H9 (cell line): ENCODE measurements around the gene IGLL1. TPM values are rescaled to one million over a fixed set of nuclear protein-coding genes. Genes with fewer than 3 reads are reported as not detected.
"Not testable (repeated sequence)": the region's sequence is repeated elsewhere in the genome, so short reads cannot be mapped to it uniquely, and the experiment has no call there.

Experiments used
- DNase-seq: peaks from one replicate; pipeline ENCODE4 v3.0.0-alpha.2; 2017
- H2AFZ ChIP-seq: one replicate; pipeline ENCODE4 v1.6.1; 2013; ENCODE audit warnings: mild to moderate bottlenecking, low read length, control low read depth, moderate library complexity
- H2AK5ac ChIP-seq: 2 replicates; pipeline ENCODE4 v1.6.1; 2013; ENCODE audit warnings: low read length, control low read depth, mixed read lengths; ENCODE audit not compliant: insufficient read length
- H2BK120ac ChIP-seq: one replicate; pipeline ENCODE4 v1.6.1; 2013; ENCODE audit warnings: low read depth, mild to moderate bottlenecking, low read length, control low read depth, inconsistent platforms; ENCODE audit not compliant: poor library complexity, severe bottlenecking
- H2BK12ac ChIP-seq: 2 replicates; pipeline ENCODE4 v1.6.1; 2013; ENCODE audit warnings: low read length, control low read depth, mixed read lengths, low read depth; ENCODE audit not compliant: insufficient read length
- H2BK15ac ChIP-seq: 2 replicates; pipeline ENCODE4 v1.6.1; 2013; ENCODE audit warnings: low read depth, low read length, control low read depth
- H2BK20ac ChIP-seq: one replicate; pipeline ENCODE4 v1.6.1; 2013; ENCODE audit warnings: low read depth, mild to moderate bottlenecking, low read length, control low read depth, inconsistent platforms; ENCODE audit not compliant: poor library complexity, severe bottlenecking
- H2BK5ac ChIP-seq: 2 replicates; pipeline ENCODE4 v1.6.1; 2013; ENCODE audit warnings: low read length, control low read depth, mixed read lengths; ENCODE audit not compliant: insufficient read length
- H3K14ac ChIP-seq: 2 replicates; pipeline ENCODE4 v1.6.1; 2013; ENCODE audit warnings: low read length, control low read depth; ENCODE audit not compliant: insufficient read depth
- H3K18ac ChIP-seq: 2 replicates; pipeline ENCODE4 v1.6.1; 2013; ENCODE audit warnings: low read depth, mild to moderate bottlenecking, mixed read lengths, low read length, control low read depth; ENCODE audit not compliant: insufficient read length
- H3K23ac ChIP-seq: 2 replicates; pipeline ENCODE4 v1.6.1; 2013; ENCODE audit warnings: low read length, control low read depth, mixed read lengths, low read depth; ENCODE audit not compliant: insufficient read length
- H3K23me2 ChIP-seq: 2 replicates; pipeline ENCODE4 v1.6.1; 2013; ENCODE audit warnings: low read depth, mild to moderate bottlenecking, mixed read lengths, low read length, control low read depth; ENCODE audit not compliant: insufficient read length, poor library complexity, severe bottlenecking
- H3K27ac ChIP-seq: 2 replicates; pipeline ENCODE4 v1.5.1; 2013; ENCODE audit warnings: low read length, control low read depth, mixed read lengths, low read depth; ENCODE audit not compliant: insufficient read length
- H3K27me3 ChIP-seq: 2 replicates; pipeline ENCODE4 v1.6.1; 2013; ENCODE audit warnings: low read length, control low read depth, inconsistent platforms; ENCODE audit not compliant: insufficient read depth
- H3K4ac ChIP-seq: 2 replicates; pipeline ENCODE4 v1.6.1; 2013; ENCODE audit warnings: low read depth, mild to moderate bottlenecking, control low read depth, inconsistent platforms, low read length, moderate library complexity
- H3K4me1 ChIP-seq: 2 replicates; pipeline ENCODE4 v1.6.1; 2013; ENCODE audit warnings: low read length, control low read depth, inconsistent platforms; ENCODE audit not compliant: insufficient read depth
- H3K4me2 ChIP-seq: 2 replicates; pipeline ENCODE4 v1.6.1; 2013; ENCODE audit warnings: low read length, control low read depth, mixed read lengths; ENCODE audit not compliant: insufficient read length, insufficient read depth
- H3K56ac ChIP-seq: 2 replicates; pipeline ENCODE4 v1.6.1; 2013; ENCODE audit warnings: low read depth, mild to moderate bottlenecking, mixed read lengths, low read length, control low read depth; ENCODE audit not compliant: insufficient read length
- H3K79me1 ChIP-seq: 2 replicates; pipeline ENCODE4 v1.6.1; 2013; ENCODE audit warnings: low read depth, mild to moderate bottlenecking, moderate library complexity, low read length, control low read depth, inconsistent platforms; ENCODE audit not compliant: insufficient read depth, poor library complexity, severe bottlenecking
- H3K79me2 ChIP-seq: 2 replicates; pipeline ENCODE4 v1.6.1; 2013; ENCODE audit warnings: low read length, control low read depth, inconsistent platforms; ENCODE audit not compliant: insufficient read depth
- H3K9ac ChIP-seq: 2 replicates; pipeline ENCODE4 v1.6.1; 2013; ENCODE audit warnings: low read length, control low read depth, mixed read lengths; ENCODE audit not compliant: insufficient read length; ENCODE audit errors: extremely low read depth
- H3K9me3 ChIP-seq: one replicate; pipeline ENCODE4 v1.6.1; 2013; ENCODE audit warnings: low read depth, low read length, inconsistent platforms; ENCODE audit not compliant: control insufficient read depth
- H3T11ph ChIP-seq: one replicate; pipeline ENCODE4 v1.6.1; 2013; ENCODE audit warnings: mild to moderate bottlenecking, low read length, control low read depth, inconsistent platforms
- H4K20me1 ChIP-seq: one replicate; pipeline ENCODE4 v1.6.1; 2013; ENCODE audit not compliant: control insufficient read depth, insufficient read length, insufficient read depth
- H4K5ac ChIP-seq: 2 replicates; pipeline ENCODE4 v1.6.1; 2013; ENCODE audit warnings: low read depth, mild to moderate bottlenecking, mixed read lengths, low read length, control low read depth; ENCODE audit not compliant: insufficient read length
- H4K8ac ChIP-seq: replicated peaks from 2 replicates; pipeline ENCODE4 v1.6.1; 2013; ENCODE audit warnings: low read length, control low read depth, mixed read lengths, low read depth; ENCODE audit not compliant: insufficient read length
- H4K91ac ChIP-seq: 2 replicates; pipeline ENCODE4 v1.6.1; 2013; ENCODE audit warnings: low read depth, mild to moderate bottlenecking, moderate library complexity, mixed read lengths, low read length, control low read depth; ENCODE audit not compliant: insufficient read length
- H3K27ac Mint-ChIP-seq, 3 experiments: 2 replicates in 2 of 3; 3 replicates in 1 of 3; pipeline ENCODE4 v1.8.0; 2020 to 2021; ENCODE audit warnings: mixed read lengths in 3 of 3, mild to moderate bottlenecking in 1 of 3, moderate library complexity in 1 of 3
- H3K27me3 Mint-ChIP-seq: 2 replicates; pipeline ENCODE4 v1.8.0; 2021; ENCODE audit warnings: low read depth, mild to moderate bottlenecking, moderate library complexity, mixed read lengths
- H3K36me3 Mint-ChIP-seq, 3 experiments: 2 replicates in 2 of 3; 3 replicates in 1 of 3; pipeline ENCODE4 v1.8.0; 2020 to 2021; ENCODE audit warnings: low read depth in 3 of 3, mixed read lengths in 3 of 3; ENCODE audit not compliant: insufficient read depth in 1 of 3
- H3K4me1 Mint-ChIP-seq, 2 experiments: 2 replicates each; pipeline ENCODE4 v1.8.0; 2020; ENCODE audit warnings: mixed read lengths in 2 of 2
- H3K4me3 Mint-ChIP-seq, 2 experiments: 2 replicates in 1 of 2; 3 replicates in 1 of 2; pipeline ENCODE4 v1.8.0; 2020 to 2021; ENCODE audit warnings: mild to moderate bottlenecking in 2 of 2, mixed read lengths in 2 of 2, moderate library complexity in 1 of 2
- H3K9me3 Mint-ChIP-seq, 2 experiments: 2 replicates in 1 of 2; 3 replicates in 1 of 2; pipeline ENCODE4 v1.8.0; 2020; ENCODE audit warnings: mild to moderate bottlenecking in 2 of 2, mixed read lengths in 2 of 2, moderate library complexity in 1 of 2
- CTCF ChIP-seq: fragments of 200-600 bp; sonication (generic); conservative IDR thresholded peaks from 3 replicates; pipeline ENCODE4 v1.8.0; 2021; ENCODE audit warnings: antibody characterized with exemption, mild to moderate bottlenecking
- WGBS: extraction: QIAGEN DNeasy Blood & Tissue Kit; methylation state at CpG from one replicate; pipeline ENCODE4 v1.1.7; 2013; ENCODE audit warnings: missing lambda C conversion rate, low lambda C conversion rate, mixed read lengths; ENCODE audit not compliant: insufficient read length; ENCODE audit errors: extremely low coverage; 5-methylcytosine and 5-hydroxymethylcytosine counted together
- total RNA-seq: library from RNA; stranded (reverse); gene quantifications from 2 replicates; pipeline ENCODE4 v1.2.1, GENCODE V29; 2021

Gene IGLL1
- total RNA-seq, 1 experiment from 2014 or later, result not detected

GRCh38 chr22:23541849-23542281 lies 38.2 kb downstream of the IGLL1 start:
- H3K23ac ChIP-seq, H3K4me2 ChIP-seq, H2AK5ac ChIP-seq, H2BK20ac ChIP-seq, H2AFZ ChIP-seq, H4K8ac ChIP-seq, H3K27ac ChIP-seq, H3K9me3 ChIP-seq, H3K79me1 ChIP-seq, H3K27me3 ChIP-seq, H3K14ac ChIP-seq, H3T11ph ChIP-seq, H3K9ac ChIP-seq, H3K9me3 Mint-ChIP-seq, H2BK5ac ChIP-seq, H3K79me2 ChIP-seq, H3K36me3 Mint-ChIP-seq, H4K20me1 ChIP-seq, H3K4me3 Mint-ChIP-seq, H2BK15ac ChIP-seq, H3K27ac Mint-ChIP-seq, H3K4ac ChIP-seq, H2BK12ac ChIP-seq, H3K23me2 ChIP-seq, H4K91ac ChIP-seq, H2BK120ac ChIP-seq, H4K5ac ChIP-seq, H3K18ac ChIP-seq, H3K56ac ChIP-seq: not testable (repeated sequence)
- peaks cover 26% of the 10 kb centered on the region in 2 experiments for H3K4me1 Mint-ChIP-seq
- peak; percentile 24 for DNase-seq
- peaks cover 20% of the 10 kb centered on the region for H3K27me3 Mint-ChIP-seq
- peak; percentile 69 for TF ChIP-seq CTCF
- peaks cover 14% of the 10 kb centered on the region; the same call in 1 of the 2 replicates for H3K4me1 ChIP-seq
- WGBS, result no CpG with 5 or more reads among the region's 7 CpGs

- H2AFZ ChIP-seq, H3K9me3 ChIP-seq, H3K79me2 ChIP-seq, H2AK5ac ChIP-seq, H3K18ac ChIP-seq, H2BK12ac ChIP-seq, H3K14ac ChIP-seq, H3K4ac ChIP-seq, H2BK15ac ChIP-seq, H3K9me3 Mint-ChIP-seq, H4K91ac ChIP-seq, H3K23me2 ChIP-seq, H3K27ac Mint-ChIP-seq, H3K79me1 ChIP-seq, H2BK20ac ChIP-seq, H3K27ac ChIP-seq, H4K20me1 ChIP-seq, H4K5ac ChIP-seq, H3T11ph ChIP-seq, H3K56ac ChIP-seq, H3K36me3 Mint-ChIP-seq, H3K9ac ChIP-seq, H3K4me2 ChIP-seq, H2BK120ac ChIP-seq, H3K4me3 Mint-ChIP-seq, H4K8ac ChIP-seq, H2BK5ac ChIP-seq, H3K27me3 ChIP-seq, H3K23ac ChIP-seq, DNase-seq: not testable (repeated sequence)
- H3K4me1 ChIP-seq, result peaks cover 16% of the 10 kb centered on the region; the same call in 1 of the 2 replicates
- Mint-ChIP-seq H3K4me1 (peaks cover 37% of the 10 kb centered on the region in 2 experiments), H3K27me3 (peaks cover 19% of the 10 kb centered on the region)
- no CpG with 5 or more reads among the region's 5 CpGs for WGBS
These were observed 39.3 kb downstream of the IGLL1 start for GRCh38 chr22:23540837-23541236.
